ENCODE results near the gene WDR72.

Gene WDR72

GRCh38 chr15:53634517-53635106 is 124.9 kb downstream of the WDR72 start:
- Histone ChIP-seq H3K4me3 (ENCODE audit: low read length) (no peak overlapping the region), H3K9me3 (ENCODE audit: insufficient read depth, low read depth, low read length) (peaks cover 24% of the 10 kb centered on the region), H3K36me3 (ENCODE audit: insufficient read depth, low read depth, low read length) (0 out of 2 replicates have a peak, but pooled peaks cover 3% of the 10 kb centered on the region), H3K9ac (ENCODE audit: low read depth, low read length) (no peak overlapping the region), H3K4me1 (ENCODE audit: insufficient read depth, low read length) (no peaks in the 10 kb centered on the region), H3K27ac (ENCODE audit: low read length) (no peak overlapping the region), H3K27me3 (ENCODE audit: insufficient read depth, low read length) (no peaks in the 10 kb centered on the region)

- Histone ChIP-seq H3K27ac (ENCODE audit: low read length) (no peak overlapping the region), H3K9ac (ENCODE audit: low read depth, low read length) (no peak overlapping the region), H3K27me3 (ENCODE audit: insufficient read depth, low read length) (no peaks in the 10 kb centered on the region), H3K36me3 (ENCODE audit: insufficient read depth, low read depth, low read length) (0 out of 2 replicates have a peak, but pooled peaks cover 3% of the 10 kb centered on the region), H3K9me3 (ENCODE audit: insufficient read depth, low read depth, low read length) (peaks cover 14% of the 10 kb centered on the region), H3K4me1 (ENCODE audit: insufficient read depth, low read length) (peaks cover 16% of the 10 kb centered on the region; the same call in 1 of the 2 replicates), H3K4me3 (ENCODE audit: low read length) (no peak overlapping the region)
These were observed 132.2 kb downstream of the WDR72 start for GRCh38 chr15:53627279-53627678.

GRCh38 chr15:53625962-53626845 is 133.3 kb downstream of the WDR72 start:
- Histone ChIP-seq H3K9ac (ENCODE audit: low read depth, low read length) (peak overlapping the region; percentile 2; the same call in 1 of the 2 replicates), H3K4me3 (ENCODE audit: low read length) (no peak overlapping the region; the same call in 1 of the 2 replicates)

GRCh38 chr15:53625260-53625659 is 134.2 kb downstream of the WDR72 start:
- no peaks in the 10 kb centered on the region for H3K36me3 ChIP-seq (ENCODE audit: insufficient read depth, low read depth, low read length)
- H3K9ac ChIP-seq (ENCODE audit: low read depth, low read length): 0 out of 2 replicates have a peak overlapping the region, but pooled peaks have one; percentile 2
- H3K4me3 ChIP-seq (ENCODE audit: low read length): no peak overlapping the region; the same call in 1 of the 2 replicates
- no peaks in the 10 kb centered on the region for H3K9me3 ChIP-seq (ENCODE audit: insufficient read depth, low read depth, low read length)
- peaks cover 16% of the 10 kb centered on the region; the same call in 1 of the 2 replicates for H3K4me1 ChIP-seq (ENCODE audit: insufficient read depth, low read length)
- no peaks in the 10 kb centered on the region for H3K27me3 ChIP-seq (ENCODE audit: insufficient read depth, low read length)
- H3K27ac ChIP-seq (ENCODE audit: low read length): no peak overlapping the region

More at GRCh38 chr15:53625962-53626845, 133.3 kb downstream of the WDR72 start:
- Histone ChIP-seq H3K9me3 (ENCODE audit: insufficient read depth, low read depth, low read length) (peaks cover 3% of the 10 kb centered on the region; the same call in 1 of the 2 replicates), H3K36me3 (ENCODE audit: insufficient read depth, low read depth, low read length) (no peaks in the 10 kb centered on the region), H3K4me1 (ENCODE audit: insufficient read depth, low read length) (peaks cover 16% of the 10 kb centered on the region; the same call in 1 of the 2 replicates), H3K27me3 (ENCODE audit: insufficient read depth, low read length) (no peaks in the 10 kb centered on the region), H3K27ac (ENCODE audit: low read length) (peak overlapping the region; percentile 4)

- H3K9me3 ChIP-seq (ENCODE audit: insufficient read depth, low read depth, low read length): no peaks in the 10 kb centered on the region
- H3K27me3 ChIP-seq (ENCODE audit: insufficient read depth, low read length): no peaks in the 10 kb centered on the region
- H3K4me1 ChIP-seq (ENCODE audit: insufficient read depth, low read length): peaks cover 4% of the 10 kb centered on the region; the same call in 1 of the 2 replicates
- H3K27ac ChIP-seq (ENCODE audit: low read length): no peak overlapping the region
- no peaks in the 10 kb centered on the region for H3K36me3 ChIP-seq (ENCODE audit: insufficient read depth, low read depth, low read length)
- no peak overlapping the region for H3K9ac ChIP-seq (ENCODE audit: low read depth, low read length)
- H3K4me3 ChIP-seq (ENCODE audit: low read length): no peak overlapping the region
These were observed 141.0 kb downstream of the WDR72 start for GRCh38 chr15:53618461-53618860.

GRCh38 chr15:53611145-53611920 is 148.1 kb downstream of the WDR72 start:
- Histone ChIP-seq H3K27ac (ENCODE audit: low read length) (no peak overlapping the region), H3K27me3 (ENCODE audit: insufficient read depth, low read length) (no peaks in the 10 kb centered on the region), H3K9ac (ENCODE audit: low read depth, low read length) (no peak overlapping the region), H3K36me3 (ENCODE audit: insufficient read depth, low read depth, low read length) (no peaks in the 10 kb centered on the region), H3K4me3 (ENCODE audit: low read length) (no peak overlapping the region), H3K9me3 (ENCODE audit: insufficient read depth, low read depth, low read length) (no peaks in the 10 kb centered on the region), H3K4me1 (ENCODE audit: insufficient read depth, low read length) (peaks cover 4% of the 10 kb centered on the region; the same call in 1 of the 2 replicates)

GRCh38 chr15:53591041-53591440 is 168.4 kb downstream of the WDR72 start:
- Histone ChIP-seq H3K36me3 (ENCODE audit: insufficient read depth, low read depth, low read length) (no peaks in the 10 kb centered on the region), H3K4me1 (ENCODE audit: insufficient read depth, low read length) (peaks cover 4% of the 10 kb centered on the region; the same call in 1 of the 2 replicates), H3K4me3 (ENCODE audit: low read length) (no peak overlapping the region), H3K27ac (ENCODE audit: low read length) (no peak overlapping the region), H3K9me3 (ENCODE audit: insufficient read depth, low read depth, low read length) (no peaks in the 10 kb centered on the region), H3K27me3 (ENCODE audit: insufficient read depth, low read length) (no peaks in the 10 kb centered on the region), H3K9ac (ENCODE audit: low read depth, low read length) (no peak overlapping the region)

- no peak overlapping the region for H3K27ac ChIP-seq (ENCODE audit: low read length)
- no peak overlapping the region for H3K4me3 ChIP-seq (ENCODE audit: low read length)
These were observed 169.1 kb downstream of the WDR72 start for GRCh38 chr15:53590380-53590779.

GRCh38 chr15:53589520-53590057 is 169.9 kb downstream of the WDR72 start:
- Histone ChIP-seq H3K27me3 (ENCODE audit: insufficient read depth, low read length) (no peaks in the 10 kb centered on the region), H3K36me3 (ENCODE audit: insufficient read depth, low read depth, low read length) (no peaks in the 10 kb centered on the region), H3K4me1 (ENCODE audit: insufficient read depth, low read length) (peaks cover 4% of the 10 kb centered on the region; the same call in 1 of the 2 replicates), H3K9ac (ENCODE audit: low read depth, low read length) (no peak overlapping the region), H3K4me3 (ENCODE audit: low read length) (no peak overlapping the region), H3K9me3 (ENCODE audit: insufficient read depth, low read depth, low read length) (no peaks in the 10 kb centered on the region), H3K27ac (ENCODE audit: low read length) (no peak overlapping the region)

More at GRCh38 chr15:53590380-53590779, 169.1 kb downstream of the WDR72 start:
- no peaks in the 10 kb centered on the region for H3K36me3 ChIP-seq (ENCODE audit: insufficient read depth, low read depth, low read length)
- H3K27me3 ChIP-seq (ENCODE audit: insufficient read depth, low read length): no peaks in the 10 kb centered on the region
- peaks cover 4% of the 10 kb centered on the region; the same call in 1 of the 2 replicates for H3K4me1 ChIP-seq (ENCODE audit: insufficient read depth, low read length)
- no peaks in the 10 kb centered on the region for H3K9me3 ChIP-seq (ENCODE audit: insufficient read depth, low read depth, low read length)
- no peak overlapping the region for H3K9ac ChIP-seq (ENCODE audit: low read depth, low read length)

- Histone ChIP-seq H3K9ac (ENCODE audit: low read depth, low read length) (no peak overlapping the region), H3K9me3 (ENCODE audit: insufficient read depth, low read depth, low read length) (no peaks in the 10 kb centered on the region), H3K4me3 (ENCODE audit: low read length) (no peak overlapping the region), H3K36me3 (ENCODE audit: insufficient read depth, low read depth, low read length) (no peaks in the 10 kb centered on the region), H3K4me1 (ENCODE audit: insufficient read depth, low read length) (peaks cover 4% of the 10 kb centered on the region; the same call in 1 of the 2 replicates), H3K27me3 (ENCODE audit: insufficient read depth, low read length) (no peaks in the 10 kb centered on the region), H3K27ac (ENCODE audit: low read length) (no peak overlapping the region)
These were observed 170.7 kb downstream of the WDR72 start for GRCh38 chr15:53588773-53589172.

- no peak overlapping the region for H3K9ac ChIP-seq (ENCODE audit: low read depth, low read length)
- peaks cover 4% of the 10 kb centered on the region; the same call in 1 of the 2 replicates for H3K4me1 ChIP-seq (ENCODE audit: insufficient read depth, low read length)
- H3K9me3 ChIP-seq (ENCODE audit: insufficient read depth, low read depth, low read length): no peaks in the 10 kb centered on the region
- H3K36me3 ChIP-seq (ENCODE audit: insufficient read depth, low read depth, low read length): no peaks in the 10 kb centered on the region
- H3K27ac ChIP-seq (ENCODE audit: low read length): no peak overlapping the region
- no peaks in the 10 kb centered on the region for H3K27me3 ChIP-seq (ENCODE audit: insufficient read depth, low read length)
- H3K4me3 ChIP-seq (ENCODE audit: low read length): no peak overlapping the region
These were observed 172.7 kb downstream of the WDR72 start for GRCh38 chr15:53586799-53587198.

Data from iPS-20b (cell line).